NCI-H460 (cell line): ENCODE data around the gene LRMDA. TPM values are rescaled to one million over a fixed set of nuclear protein-coding genes. Genes with fewer than 3 reads are reported as not detected.

ENCODE experiments used
- DNase-seq: peaks from one replicate; pipeline ENCODE4 v3.0.0-alpha.2; 2016; ENCODE audit warnings: low read depth; ENCODE audit errors: extremely low read depth
- total RNA-seq: library from RNA; depleted of rRNA; stranded (reverse); fragments of >200 nt; shearing (Covaris generic); gene quantifications from 2 replicates; pipeline ENCODE4 v1.2.3, GENCODE V29; 2014

Gene LRMDA
- total RNA-seq, 1 experiment from 2014 or later = 0.99 TPM

- no peak for DNase-seq
These were observed 820.6 kb downstream of the LRMDA start for GRCh38 chr10:76251841-76252671.

DNA sequence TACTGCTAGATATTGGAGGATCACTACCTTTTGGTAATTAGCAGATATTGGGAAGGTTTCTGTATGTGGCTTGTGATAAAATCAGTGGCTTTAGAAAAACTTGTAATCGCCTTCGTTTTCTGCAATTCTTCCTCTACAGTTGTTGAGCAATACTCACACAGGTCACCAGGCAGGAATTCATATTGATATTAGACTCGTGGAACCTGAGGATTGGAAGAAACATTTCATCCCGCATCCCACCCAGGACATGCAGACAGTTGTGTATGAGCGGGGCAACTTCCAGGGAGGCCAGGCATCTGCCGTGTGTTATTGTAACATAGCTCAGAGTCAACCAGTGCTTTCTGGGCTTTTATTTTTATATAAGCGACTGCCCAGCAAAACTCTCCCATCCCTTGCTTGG is 821.3 kb downstream of the LRMDA start:
- no peak for DNase-seq

GRCh38 chr10:76255241-76255640 is 823.8 kb downstream of the LRMDA start:
- DNase-seq = no peak

GRCh38 chr10:76257816-76258215 is 826.4 kb downstream of the LRMDA start:
- DNase-seq = no peak

- no peak for DNase-seq
These were observed 834.2 kb downstream of the LRMDA start for GRCh38 chr10:76265441-76266113.

GRCh38 chr10:76268530-76268929 is 837.1 kb downstream of the LRMDA start:
- DNase-seq = no peak

GRCh38 chr10:76268954-76269353 is 837.5 kb downstream of the LRMDA start:
- no peak for DNase-seq

DNA sequence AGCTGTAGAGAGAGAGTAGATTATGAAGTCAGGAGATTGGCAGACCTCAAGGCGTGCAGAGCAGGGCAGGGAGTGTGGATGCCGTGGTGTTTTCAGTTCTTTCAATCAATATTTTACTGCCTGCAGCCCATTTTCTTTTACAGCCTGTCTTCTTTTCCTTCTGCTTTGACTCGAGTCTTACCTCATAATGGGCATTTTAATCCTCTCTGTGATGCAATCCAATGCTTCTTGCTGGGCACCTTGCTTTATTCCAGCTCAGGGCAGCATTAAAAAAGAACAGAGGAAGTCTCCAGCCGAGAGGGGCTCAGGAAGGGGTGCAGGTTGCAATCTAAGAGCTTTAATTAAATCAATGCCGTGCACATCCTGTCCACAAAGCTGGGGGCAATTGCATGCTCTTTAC is 839.0 kb downstream of the LRMDA start:
- DNase-seq = no peak

DNA sequence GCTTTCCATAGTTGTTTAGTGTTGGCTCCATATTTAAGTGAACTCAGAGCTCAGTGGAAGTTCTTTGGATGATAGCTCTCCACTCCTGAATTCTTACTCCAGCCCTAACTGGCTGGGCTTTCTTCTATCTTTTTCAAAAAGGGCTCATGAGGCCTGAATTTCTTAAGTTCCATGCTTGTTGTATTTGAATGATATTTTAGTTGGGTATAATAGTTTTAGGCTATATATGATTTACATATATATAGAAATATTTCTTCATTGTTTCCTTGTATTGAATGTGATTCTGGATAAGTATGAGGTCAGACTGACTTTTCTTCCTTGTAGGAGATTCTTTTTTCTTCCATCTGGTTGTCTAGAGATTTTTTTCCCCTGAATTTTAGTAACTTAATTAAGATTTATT is 843.5 kb downstream of the LRMDA start:
- DNase-seq = no peak

- no peak for DNase-seq
These were observed 847.5 kb downstream of the LRMDA start for GRCh38 chr10:76278811-76279460.

GRCh38 chr10:76281659-76282058 is 850.2 kb downstream of the LRMDA start:
- DNase-seq = no peak

DNA sequence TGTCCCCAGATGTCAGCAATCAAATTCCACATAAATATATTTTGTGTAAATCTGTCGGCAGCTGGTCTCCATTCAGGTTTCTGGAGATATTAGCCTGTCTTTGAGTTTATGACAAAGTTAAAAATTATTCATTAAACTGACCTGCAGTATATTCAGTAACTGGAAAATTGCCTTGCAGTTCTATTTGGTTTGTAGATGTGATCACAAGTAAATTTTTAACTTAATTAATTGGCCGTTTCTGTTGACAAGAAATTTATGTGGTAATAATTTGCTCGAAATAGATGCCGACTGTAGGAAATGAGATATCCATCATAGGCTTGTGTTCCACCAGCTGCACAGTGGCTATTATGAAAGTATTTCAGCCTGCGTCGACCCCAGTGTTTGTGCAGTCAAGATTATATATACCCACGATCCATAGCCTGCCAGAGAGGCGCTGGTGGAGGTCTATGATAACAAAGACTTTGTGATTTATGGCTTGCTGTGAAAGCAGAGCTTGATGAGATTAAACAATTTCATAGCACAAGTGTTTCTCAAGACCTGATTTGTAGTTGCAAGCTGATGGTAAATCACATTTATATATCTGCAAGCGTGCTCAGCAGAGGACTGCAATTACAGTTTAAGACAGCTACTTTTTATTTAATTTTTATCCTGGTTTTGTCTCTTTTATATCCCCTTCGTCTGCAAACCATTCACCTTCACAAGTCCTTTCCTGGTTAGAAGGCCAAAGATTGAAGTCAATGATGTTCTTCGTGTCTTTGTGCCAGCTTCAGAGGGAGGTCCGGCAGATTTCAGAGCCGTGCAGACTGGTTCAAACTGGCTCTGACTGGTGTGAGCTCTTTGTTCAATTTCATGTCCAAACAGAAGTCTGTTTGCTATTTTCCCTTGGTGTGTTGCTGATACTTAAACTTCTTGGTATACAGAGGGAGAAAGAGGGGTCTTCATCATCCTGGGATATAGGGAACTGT is 850.9 kb downstream of the LRMDA start:
- DNase-seq = no peak

DNA sequence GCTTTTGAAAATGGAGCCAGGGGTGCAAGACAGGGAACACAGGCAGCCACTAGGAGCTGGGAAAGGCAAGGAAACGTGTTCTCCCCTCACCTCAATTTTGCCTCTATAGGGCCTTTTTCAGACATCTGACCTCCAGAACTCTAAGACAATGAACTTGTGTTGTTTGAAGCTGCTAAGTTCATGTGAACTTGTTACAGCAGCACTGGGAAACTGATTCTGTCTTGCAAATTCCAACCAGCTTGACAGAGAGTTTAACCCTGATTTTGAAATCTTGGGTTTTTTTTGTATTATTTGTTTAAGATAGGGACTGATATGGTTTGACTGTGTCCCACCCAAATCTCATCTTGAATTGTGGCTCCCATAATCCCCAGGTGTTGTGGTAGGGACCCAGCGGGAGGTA is 852.9 kb downstream of the LRMDA start:
- no peak for DNase-seq

DNA sequence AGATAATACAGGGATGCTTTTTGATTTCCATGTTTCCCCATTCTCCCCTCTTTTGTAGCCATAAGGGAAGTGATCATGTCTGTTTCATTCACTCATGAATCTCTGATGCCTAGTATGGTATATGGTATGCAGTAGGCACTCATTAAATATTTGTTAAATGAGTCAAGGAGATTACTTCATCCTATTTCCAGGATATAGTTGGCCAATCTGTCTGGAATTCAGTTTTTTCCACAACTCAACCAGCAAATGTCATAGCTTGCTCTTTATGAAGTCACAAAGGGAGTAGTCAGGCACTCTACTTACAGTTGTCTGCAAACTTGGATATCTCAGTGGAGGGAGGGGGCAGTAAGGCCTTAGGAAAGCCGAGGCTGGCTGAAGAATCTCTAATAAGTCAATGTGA is 853.6 kb downstream of the LRMDA start:
- no peak for DNase-seq

GRCh38 chr10:76285515-76285914 is 854.1 kb downstream of the LRMDA start:
- no peak for DNase-seq

GRCh38 chr10:76286536-76286935 is 855.1 kb downstream of the LRMDA start:
- no peak for DNase-seq

GRCh38 chr10:76287856-76288255 is 856.4 kb downstream of the LRMDA start:
- DNase-seq = no peak

GRCh38 chr10:76291175-76291574 is 859.8 kb downstream of the LRMDA start:
- DNase-seq = no peak

GRCh38 chr10:76291885-76292284 is 860.5 kb downstream of the LRMDA start:
- DNase-seq = no peak

- no peak for DNase-seq
These were observed 865.5 kb downstream of the LRMDA start for GRCh38 chr10:76296957-76297356.

DNA sequence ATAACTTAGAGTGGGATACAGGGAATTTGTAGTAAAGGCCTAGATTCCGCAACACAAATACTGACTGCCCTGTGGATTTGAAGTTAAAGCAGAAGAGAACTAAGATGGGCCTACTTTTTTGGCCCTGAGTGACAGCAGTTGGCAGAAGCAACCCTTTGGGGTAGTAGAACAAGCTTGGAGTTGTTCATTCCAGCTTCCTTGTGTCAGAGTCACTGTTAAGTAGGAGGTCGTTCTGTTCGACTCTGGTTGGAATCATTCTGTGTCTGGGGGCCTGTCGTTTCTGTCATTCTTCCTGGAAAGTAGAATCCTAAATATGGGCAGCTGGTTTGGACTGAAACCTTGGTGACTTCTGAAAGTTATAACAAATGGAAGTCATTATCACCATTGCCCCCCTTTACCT is 865.9 kb downstream of the LRMDA start:
- DNase-seq = no peak
